ENCODE results near the gene KCND2. TPM values are rescaled to one million over a fixed set of nuclear protein-coding genes. Genes with fewer than 3 reads are reported as not detected.

KCND2 gene
- total and polyA plus RNA-seq, 2 donors: 0.20 to 5.9 TPM

- H3K4me1 ChIP-seq (ENCODE audit: insufficient read depth): no peaks in the 10 kb centered on the region
Observed at GRCh38 chr7:120731271-120731670, 458.3 kb downstream of the KCND2 start.

GRCh38 chr7:120732256-120732655 is 459.3 kb downstream of the KCND2 start:
- Histone ChIP-seq H3K27ac (ENCODE audit: low read depth) (no peak overlapping the region), H3K4me1 (ENCODE audit: insufficient read depth) (no peaks in the 10 kb centered on the region)
- DNase-seq (ENCODE audit: extremely low spot score): no peak

More at GRCh38 chr7:120731271-120731670, 458.3 kb downstream of the KCND2 start:
- Histone ChIP-seq H3K4me3 (ENCODE audit: low read depth, low read length) (no peak overlapping the region), H3K36me3 (ENCODE audit: insufficient read depth) (no peaks in the 10 kb centered on the region), H3K27ac (ENCODE audit: low read depth) (no peak overlapping the region)
- DNase-seq (ENCODE audit: extremely low spot score): no peak

GRCh38 chr7:120733143-120733542 is 460.2 kb downstream of the KCND2 start:
- 91% methylated on average over 3 of the region's 3 CpGs for WGBS
- no peaks in the 10 kb centered on the region for H3K36me3 ChIP-seq (ENCODE audit: insufficient read depth)
- H3K4me1 ChIP-seq (ENCODE audit: insufficient read depth): no peaks in the 10 kb centered on the region
- H3K27ac ChIP-seq (ENCODE audit: low read depth): peak overlapping the region; percentile 10
- no peak for DNase-seq (ENCODE audit: extremely low spot score)
- no peak overlapping the region for H3K4me3 ChIP-seq (ENCODE audit: low read depth, low read length)

More at GRCh38 chr7:120732256-120732655, 459.3 kb downstream of the KCND2 start:
- no peak overlapping the region for H3K4me3 ChIP-seq (ENCODE audit: low read depth, low read length)
- H3K36me3 ChIP-seq (ENCODE audit: insufficient read depth): no peaks in the 10 kb centered on the region

DNA sequence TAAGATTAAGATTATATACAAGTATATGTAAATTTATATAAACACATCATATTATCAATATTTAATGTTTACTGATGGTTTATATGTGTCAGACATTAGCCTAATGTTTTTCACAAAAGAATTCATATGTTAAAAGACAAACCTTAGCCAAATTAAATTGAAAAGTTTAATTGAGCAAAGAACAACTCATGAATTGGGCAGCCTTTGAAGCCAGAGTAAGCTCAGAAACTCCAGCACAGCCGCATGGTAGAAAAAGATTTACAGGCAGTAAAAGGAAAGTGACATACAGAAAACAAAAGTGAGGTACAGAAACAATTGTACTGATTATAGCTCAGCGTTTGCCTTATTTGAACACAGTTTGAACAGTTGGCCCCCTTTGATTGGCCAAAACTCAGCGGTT is 460.9 kb downstream of the KCND2 start:
- no peaks in the 10 kb centered on the region for H3K4me1 ChIP-seq (ENCODE audit: insufficient read depth)
- no peak overlapping the region for H3K27ac ChIP-seq (ENCODE audit: low read depth)
- no peak overlapping the region for H3K4me3 ChIP-seq (ENCODE audit: low read depth, low read length)
- 80% methylated on average over 3 of the region's 3 CpGs for WGBS
- DNase-seq (ENCODE audit: extremely low spot score): no peak
- H3K36me3 ChIP-seq (ENCODE audit: insufficient read depth): no peaks in the 10 kb centered on the region

DNA sequence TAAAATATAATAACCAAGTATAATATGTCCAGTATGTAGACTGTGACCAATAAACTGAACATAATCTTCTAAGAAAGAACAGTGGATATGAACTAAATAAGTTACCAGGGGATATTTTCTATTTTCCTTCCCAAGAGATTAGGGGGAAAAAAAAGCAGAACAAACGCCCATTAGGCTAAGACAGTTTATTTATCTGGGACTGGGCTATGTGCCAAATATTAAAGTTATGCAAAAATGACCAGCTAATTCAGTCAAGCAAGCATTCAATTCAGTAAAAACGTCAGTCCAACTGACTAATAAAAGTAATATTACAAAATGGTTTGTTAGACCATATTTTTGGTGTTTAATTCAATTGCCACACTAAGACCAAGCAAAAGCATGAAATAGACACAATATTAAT is 462.8 kb downstream of the KCND2 start:
- H3K4me1 ChIP-seq (ENCODE audit: insufficient read depth): no peaks in the 10 kb centered on the region
- H3K27ac ChIP-seq (ENCODE audit: low read depth): no peak overlapping the region
- no peak for DNase-seq (ENCODE audit: extremely low spot score)
- WGBS: 12% methylated on average over 2 of the region's 2 CpGs
- no peaks in the 10 kb centered on the region for H3K36me3 ChIP-seq (ENCODE audit: insufficient read depth)
- no peak overlapping the region for H3K4me3 ChIP-seq (ENCODE audit: low read depth, low read length)

- Histone ChIP-seq H3K27ac (ENCODE audit: low read depth) (no peak overlapping the region), H3K36me3 (ENCODE audit: insufficient read depth) (no peaks in the 10 kb centered on the region), H3K4me1 (ENCODE audit: insufficient read depth) (no peaks in the 10 kb centered on the region), H3K4me3 (ENCODE audit: low read depth, low read length) (no peak overlapping the region)
- DNase-seq (ENCODE audit: extremely low spot score): no peak
- WGBS: 85% methylated on average over 3 of the region's 3 CpGs
Observed at GRCh38 chr7:120738816-120739215, 465.8 kb downstream of the KCND2 start.

DNA sequence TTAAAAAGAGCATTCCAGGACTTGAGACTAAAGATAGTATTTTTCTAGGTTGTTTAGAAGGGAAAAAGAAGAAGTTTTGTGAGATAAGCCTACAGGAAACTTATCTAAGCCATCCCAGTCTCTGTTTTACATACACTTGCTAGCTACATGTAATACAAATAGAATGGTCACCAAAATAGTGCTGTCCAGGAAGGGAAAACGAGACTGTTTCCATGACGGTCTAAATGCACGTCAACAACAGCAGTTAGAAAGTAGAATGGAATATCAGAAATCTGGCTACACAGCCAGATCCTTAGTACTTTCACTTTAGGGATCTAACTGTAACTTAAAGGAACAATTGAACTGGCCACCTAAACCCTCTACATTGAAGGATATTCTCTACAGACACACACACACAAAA is 467.4 kb downstream of the KCND2 start:
- Histone ChIP-seq H3K4me1 (ENCODE audit: insufficient read depth) (no peaks in the 10 kb centered on the region), H3K36me3 (ENCODE audit: insufficient read depth) (no peaks in the 10 kb centered on the region), H3K27ac (ENCODE audit: low read depth) (no peak overlapping the region), H3K4me3 (ENCODE audit: low read depth, low read length) (no peak overlapping the region)
- DNase-seq (ENCODE audit: extremely low spot score): no peak
- 19% methylated on average over 3 of the region's 3 CpGs for WGBS

DNA sequence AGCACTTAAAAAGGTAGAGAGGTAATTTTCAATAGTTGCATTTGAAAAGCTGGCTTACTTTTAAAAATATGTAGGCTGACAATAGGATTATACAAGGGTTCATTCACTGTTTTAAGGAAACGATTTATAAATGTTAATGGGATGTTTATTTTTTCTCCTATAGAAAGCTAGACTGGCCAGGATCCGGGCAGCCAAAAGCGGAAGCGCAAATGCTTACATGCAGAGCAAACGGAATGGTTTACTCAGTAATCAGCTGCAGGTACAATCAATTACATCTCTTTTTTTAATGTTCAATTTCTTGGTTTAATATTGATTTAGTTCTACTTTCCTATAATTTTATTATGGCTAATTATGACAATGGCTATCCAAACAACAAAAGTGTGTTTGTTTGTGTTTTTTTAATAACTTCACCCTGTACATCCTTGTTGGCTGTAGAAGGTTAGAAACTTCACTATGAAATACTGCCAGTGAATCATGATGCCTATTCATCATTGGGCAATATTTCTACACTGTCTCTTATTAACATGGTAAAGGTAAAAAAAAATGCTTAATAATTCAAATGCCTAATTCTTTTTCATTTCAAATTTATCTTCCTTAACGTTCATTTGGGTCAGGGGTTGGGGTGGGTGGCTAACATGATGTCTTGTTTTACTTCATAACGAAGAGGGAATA is 468.5 kb downstream of the KCND2 start:
- H3K4me1 ChIP-seq (ENCODE audit: insufficient read depth): no peaks in the 10 kb centered on the region
- no peaks in the 10 kb centered on the region for H3K36me3 ChIP-seq (ENCODE audit: insufficient read depth)
- H3K27ac ChIP-seq (ENCODE audit: low read depth): no peak overlapping the region
- H3K4me3 ChIP-seq (ENCODE audit: low read depth, low read length): no peak overlapping the region
- WGBS: 79% methylated on average over 7 of the region's 7 CpGs
- no peak for DNase-seq (ENCODE audit: extremely low spot score)

DNA sequence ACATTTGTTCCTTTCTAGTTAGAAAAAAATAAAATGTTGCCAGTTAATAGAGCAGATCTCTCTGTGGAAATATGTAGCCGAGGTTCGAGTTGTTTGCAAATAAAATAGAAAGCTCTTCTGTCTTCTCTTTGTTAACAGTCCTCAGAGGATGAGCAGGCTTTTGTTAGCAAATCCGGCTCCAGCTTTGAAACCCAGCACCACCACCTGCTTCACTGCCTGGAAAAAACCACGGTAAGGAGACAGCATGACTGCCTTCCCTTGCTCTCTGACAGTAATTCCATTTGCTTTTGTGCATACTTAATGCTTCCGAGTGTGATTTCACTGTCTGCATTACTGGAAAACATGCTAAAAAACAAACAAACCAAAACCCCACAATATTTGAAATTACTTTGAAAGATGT is 469.4 kb downstream of the KCND2 start:
- no peaks in the 10 kb centered on the region for H3K4me1 ChIP-seq (ENCODE audit: insufficient read depth)
- DNase-seq (ENCODE audit: extremely low spot score): no peak
- no peak overlapping the region for H3K27ac ChIP-seq (ENCODE audit: low read depth)
- H3K36me3 ChIP-seq (ENCODE audit: insufficient read depth): no peaks in the 10 kb centered on the region
- H3K4me3 ChIP-seq (ENCODE audit: low read depth, low read length): no peak overlapping the region
- 47% methylated on average over 5 of the region's 5 CpGs for WGBS

DNA sequence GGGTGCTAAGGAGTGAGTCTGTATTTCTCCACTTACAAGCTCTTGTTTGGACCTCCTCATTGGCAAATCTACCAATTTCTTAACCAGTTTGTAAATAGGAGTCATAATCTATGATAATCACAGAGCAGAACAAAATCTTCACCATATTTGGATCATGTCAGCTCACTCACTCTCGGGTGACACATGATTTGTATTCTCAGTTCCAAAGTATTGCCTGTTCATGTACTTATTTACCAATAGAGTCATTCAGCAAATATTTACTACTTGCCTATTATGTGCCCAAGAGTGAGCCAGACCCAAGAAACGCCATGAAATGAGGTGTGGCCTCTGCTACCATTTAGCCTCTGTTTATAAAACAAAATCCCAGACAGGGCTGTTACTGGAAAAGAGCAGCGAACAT is 470.2 kb downstream of the KCND2 start:
- Histone ChIP-seq H3K4me3 (ENCODE audit: low read depth, low read length) (no peak overlapping the region), H3K4me1 (ENCODE audit: insufficient read depth) (no peaks in the 10 kb centered on the region), H3K36me3 (ENCODE audit: insufficient read depth) (no peaks in the 10 kb centered on the region), H3K27ac (ENCODE audit: low read depth) (no peak overlapping the region)
- WGBS: 70% methylated on average over 3 of the region's 3 CpGs
- no peak for DNase-seq (ENCODE audit: extremely low spot score)

GRCh38 chr7:120760050-120760449 is 487.1 kb downstream of the KCND2 start:
- H3K4me3 ChIP-seq (ENCODE audit: low read depth, low read length): no peak overlapping the region
- no peak for DNase-seq (ENCODE audit: extremely low spot score)
- H3K4me1 ChIP-seq (ENCODE audit: insufficient read depth): no peaks in the 10 kb centered on the region
- 77% methylated on average over 2 of the region's 2 CpGs for WGBS
- H3K36me3 ChIP-seq (ENCODE audit: insufficient read depth): no peaks in the 10 kb centered on the region
- H3K27ac ChIP-seq (ENCODE audit: low read depth): no peak overlapping the region

GRCh38 chr7:120760851-120761250 is 487.9 kb downstream of the KCND2 start:
- H3K4me3 ChIP-seq (ENCODE audit: low read depth, low read length): no peak overlapping the region
- no peaks in the 10 kb centered on the region for H3K4me1 ChIP-seq (ENCODE audit: insufficient read depth)
- DNase-seq (ENCODE audit: extremely low spot score): no peak
- 70% methylated on average over 3 of the region's 3 CpGs for WGBS
- H3K27ac ChIP-seq (ENCODE audit: low read depth): no peak overlapping the region
- H3K36me3 ChIP-seq (ENCODE audit: insufficient read depth): no peaks in the 10 kb centered on the region

DNA sequence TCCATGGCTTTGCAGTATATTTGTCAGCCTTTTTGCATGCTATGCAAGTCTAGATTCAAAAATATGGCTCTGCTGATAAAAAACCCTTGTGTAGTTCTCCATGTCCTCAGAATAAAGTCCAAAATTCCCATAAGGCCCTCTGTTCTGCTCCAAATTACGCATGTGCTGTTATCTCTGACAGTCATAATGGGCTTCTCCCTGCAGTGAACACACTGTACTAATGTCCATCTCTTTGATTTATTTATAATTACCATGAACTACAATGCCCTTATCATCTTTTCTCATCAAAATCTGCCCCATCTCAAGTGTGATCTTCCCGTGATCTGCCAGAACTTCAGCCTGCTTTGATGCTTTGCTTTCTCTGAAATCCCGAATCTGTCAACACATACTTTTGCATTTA is 497.2 kb downstream of the KCND2 start:
- no peak overlapping the region for H3K27ac ChIP-seq (ENCODE audit: low read depth)

GRCh38 chr7:120774481-120774880 is 501.5 kb downstream of the KCND2 start:
- H3K4me3 ChIP-seq (ENCODE audit: low read depth, low read length): no peak overlapping the region
- H3K4me1 ChIP-seq (ENCODE audit: insufficient read depth): no peaks in the 10 kb centered on the region
- DNase-seq (ENCODE audit: extremely low spot score): no peak
- 59% methylated on average over 3 of the region's 3 CpGs for WGBS
- no peaks in the 10 kb centered on the region for H3K36me3 ChIP-seq (ENCODE audit: insufficient read depth)
- H3K27ac ChIP-seq (ENCODE audit: low read depth): no peak overlapping the region

More for the DNA sequence above, 497.2 kb downstream of the KCND2 start:
- Histone ChIP-seq H3K36me3 (ENCODE audit: insufficient read depth) (no peaks in the 10 kb centered on the region), H3K4me3 (ENCODE audit: low read depth, low read length) (no peak overlapping the region), H3K4me1 (ENCODE audit: insufficient read depth) (no peaks in the 10 kb centered on the region)
- 72% methylated on average over 3 of the region's 3 CpGs for WGBS
- no peak for DNase-seq (ENCODE audit: extremely low spot score)

GRCh38 chr7:120775755-120776154 is 502.8 kb downstream of the KCND2 start:
- Histone ChIP-seq H3K4me1 (ENCODE audit: insufficient read depth) (no peaks in the 10 kb centered on the region), H3K27ac (ENCODE audit: low read depth) (no peak overlapping the region), H3K36me3 (ENCODE audit: insufficient read depth) (no peaks in the 10 kb centered on the region), H3K4me3 (ENCODE audit: low read depth, low read length) (no peak overlapping the region)
- DNase-seq (ENCODE audit: extremely low spot score): peak; percentile 71

Data from urinary bladder (tissue), 4 donors.